ENCODE data around the gene MYO5C. TPM values are rescaled to one million over a fixed set of nuclear protein-coding genes. Genes with fewer than 3 reads are reported as not detected.
A peak's percentile ranks its signal among the peaks of the same experiment; 100 is the strongest.
"Not testable (repeated sequence)": the region's sequence is repeated elsewhere in the genome, so short reads cannot be mapped to it uniquely, and the experiment has no call there.

The MYO5C gene
- total RNA-seq, 1 donor from 2014 or later: 80.0 TPM

GRCh38 chr15:52178765-52179164 lies 116.8 kb downstream of the MYO5C start:
- no peak for DNase-seq
- H3K27ac ChIP-seq: peak overlapping the region; percentile 86
- ATAC-seq: no peak

GRCh38 chr15:52172869-52173268 lies 122.7 kb downstream of the MYO5C start:
- TF ChIP-seq CTCF (IDR thresholded peaks at IDR 0.05): no peak
- Histone ChIP-seq H3K27ac (no peak overlapping the region), H3K4me3 (no peak overlapping the region), H3K4me1 (no peaks in the 10 kb centered on the region), H3K27me3 (no peaks in the 10 kb centered on the region), H3K9me3 (no peaks in the 10 kb centered on the region), H3K36me3 (no peaks in the 10 kb centered on the region)
- intact Hi-C loops (cut with DNase I): no loop called here
- DNase-seq: no peak
- ATAC-seq: no peak

More at GRCh38 chr15:52178765-52179164, 116.8 kb downstream of the MYO5C start:
- H3K36me3 ChIP-seq: no peaks in the 10 kb centered on the region
- peak overlapping the region; percentile 72 for H3K4me3 ChIP-seq
- H3K9me3 ChIP-seq: no peaks in the 10 kb centered on the region
- H3K4me1 ChIP-seq: peaks cover 14% of the 10 kb centered on the region
- intact Hi-C loops (cut with DNase I): no loop called here
- no peak for TF ChIP-seq CTCF (IDR thresholded peaks at IDR 0.05)
- H3K27me3 ChIP-seq: no peaks in the 10 kb centered on the region

- Histone ChIP-seq H3K27ac (no peak overlapping the region), H3K9me3 (no peaks in the 10 kb centered on the region), H3K27me3 (no peaks in the 10 kb centered on the region), H3K36me3 (no peaks in the 10 kb centered on the region), H3K4me1 (no peaks in the 10 kb centered on the region), H3K4me3 (no peak overlapping the region)
- TF ChIP-seq CTCF (IDR thresholded peaks at IDR 0.05): no peak
- intact Hi-C loops (cut with DNase I): no loop called here
- DNase-seq (no peak), ATAC-seq (no peak)
These were observed 123.8 kb downstream of the MYO5C start for GRCh38 chr15:52171807-52172206.

GRCh38 chr15:52171386-52171785 lies 124.2 kb downstream of the MYO5C start:
- Histone ChIP-seq H3K36me3 (no peaks in the 10 kb centered on the region), H3K4me1 (no peaks in the 10 kb centered on the region), H3K9me3 (no peaks in the 10 kb centered on the region), H3K27ac (no peak overlapping the region), H3K4me3 (no peak overlapping the region), H3K27me3 (no peaks in the 10 kb centered on the region)
- no peak for DNase-seq
- ATAC-seq: no peak
- intact Hi-C loops (cut with DNase I): no loop called here
- no peak for TF ChIP-seq CTCF (IDR thresholded peaks at IDR 0.05)

- H3K9me3 ChIP-seq; intact Hi-C loops (cut with DNase I); H3K4me3 ChIP-seq; H3K4me1 ChIP-seq; DNase-seq; H3K27me3 ChIP-seq; H3K27ac ChIP-seq; ATAC-seq; H3K36me3 ChIP-seq: not testable (repeated sequence)
These were observed 125.4 kb downstream of the MYO5C start for GRCh38 chr15:52170199-52170598.

GRCh38 chr15:52165494-52166131 lies 130.0 kb downstream of the MYO5C start:
- H3K36me3 ChIP-seq; ATAC-seq; H3K27ac ChIP-seq; intact Hi-C loops (cut with DNase I); DNase-seq; H3K4me3 ChIP-seq; H3K9me3 ChIP-seq; H3K4me1 ChIP-seq; H3K27me3 ChIP-seq: not testable (repeated sequence)

Measured in upper lobe of right lung (tissue), 1 donor.